Activated CD8-positive, alpha-beta memory T cell treated with anti-CD3 and anti-CD28 coated beads, Interleukin-2, amount 50 U/mL, for 48 hours (primary cell): ENCODE data around the gene BLACAT1.

Source experiments
- DNase-seq: peaks from one replicate; pipeline ENCODE4 v3.0.0-alpha.2; 2020

The BLACAT1 gene

DNA sequence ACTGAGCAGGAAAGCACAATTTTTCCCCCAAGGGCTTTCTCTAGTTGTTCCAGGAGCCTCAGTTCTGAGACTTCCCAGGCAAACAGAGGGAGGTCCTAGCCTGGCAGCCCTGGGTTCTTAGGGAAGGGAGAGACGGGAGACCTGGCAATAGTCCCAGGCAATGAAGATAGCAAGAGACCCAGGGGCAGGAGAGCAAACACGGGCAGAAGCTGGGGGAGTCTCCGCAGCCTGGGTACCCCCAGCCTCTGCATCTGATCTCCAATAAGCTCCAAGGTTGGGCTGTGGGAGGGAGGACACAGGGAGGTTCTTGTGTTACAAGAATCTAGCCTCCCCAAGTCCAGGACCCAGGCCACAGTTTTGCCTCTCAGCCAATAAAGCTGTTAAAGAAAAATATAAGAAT, 2.4 kb downstream of the BLACAT1 start:
- DNase-seq, result no peak

DNA sequence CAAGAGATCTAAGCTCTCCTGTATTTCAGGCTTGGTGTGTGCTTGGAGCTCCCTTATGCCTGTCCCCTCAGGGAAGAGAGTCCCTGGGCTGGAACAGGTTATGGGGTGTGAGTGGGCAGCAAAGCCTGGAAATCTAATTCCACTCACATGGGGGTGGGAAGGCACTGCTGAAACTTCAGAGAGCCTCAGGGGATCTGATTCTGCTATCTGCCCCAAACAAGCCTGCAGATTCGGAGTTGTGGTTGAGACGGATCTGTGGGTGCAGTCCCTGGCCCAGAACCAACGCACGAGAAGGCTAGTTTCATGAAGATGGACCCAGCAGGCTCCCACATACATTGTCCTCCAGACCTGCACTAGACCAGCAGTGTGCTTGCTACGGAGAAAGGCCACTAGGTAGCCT, 2.9 kb downstream of the BLACAT1 start:
- no peak for DNase-seq

DNA sequence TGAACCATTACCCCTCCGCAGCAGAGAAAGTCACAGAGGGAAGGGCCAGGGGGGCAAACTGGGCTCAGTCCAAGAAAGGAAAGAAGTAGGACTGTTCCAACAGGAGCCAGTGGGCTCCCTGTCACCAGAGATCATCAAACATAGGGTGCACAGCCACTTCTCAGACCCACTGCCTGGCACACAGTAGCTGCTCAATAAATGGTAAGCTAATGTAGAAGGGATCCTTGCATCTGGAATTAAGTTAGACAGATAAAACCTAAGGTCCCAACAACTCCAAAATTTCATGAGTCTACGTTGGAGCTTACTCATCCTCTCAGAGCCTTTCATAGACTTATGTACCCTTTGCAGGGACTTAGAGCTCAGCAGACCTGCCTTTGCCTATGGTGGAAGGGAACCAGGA, 3.5 kb downstream of the BLACAT1 start:
- no peak for DNase-seq

DNA sequence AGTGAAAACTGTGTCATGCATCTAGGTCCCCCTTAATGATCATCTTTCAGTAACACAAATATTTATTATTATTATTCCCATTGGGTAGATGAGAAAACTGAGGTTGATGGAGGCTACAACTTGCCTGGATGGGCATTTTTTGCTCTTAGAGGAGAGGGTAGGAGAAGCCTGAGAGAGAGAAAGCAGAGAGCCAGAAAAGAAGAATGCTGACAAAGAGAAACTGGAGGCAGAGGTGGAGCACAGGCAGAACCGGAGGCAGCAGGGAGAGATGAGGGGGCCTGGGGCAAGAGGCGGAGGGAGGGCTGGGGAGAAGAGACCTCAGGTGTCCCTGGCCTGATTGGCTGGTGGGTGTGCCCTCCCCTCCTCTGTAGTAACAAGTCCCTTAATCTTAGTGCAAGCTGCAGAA, 4.1 kb downstream of the BLACAT1 start:
- no peak for DNase-seq

DNA sequence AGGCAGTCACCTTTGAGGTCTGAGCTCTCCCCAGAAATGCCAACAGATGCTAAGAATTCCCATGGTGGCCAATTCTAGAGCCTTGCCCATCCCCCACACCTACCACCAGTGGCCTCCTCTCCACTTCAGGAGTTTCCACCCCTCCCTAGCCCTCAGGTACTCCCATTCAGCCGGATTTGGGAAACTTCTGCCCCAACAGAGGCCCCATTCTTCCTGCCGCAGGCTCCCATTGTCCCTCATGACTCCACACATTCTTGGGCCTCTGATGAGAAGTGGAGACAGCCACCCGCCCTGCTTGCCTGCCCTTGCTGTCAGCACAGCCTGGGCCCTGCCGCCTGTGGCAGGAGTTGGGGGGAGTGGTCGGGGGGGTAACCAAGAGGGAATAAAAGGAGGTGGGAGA, 4.6 kb downstream of the BLACAT1 start:
- DNase-seq, result no peak

DNA sequence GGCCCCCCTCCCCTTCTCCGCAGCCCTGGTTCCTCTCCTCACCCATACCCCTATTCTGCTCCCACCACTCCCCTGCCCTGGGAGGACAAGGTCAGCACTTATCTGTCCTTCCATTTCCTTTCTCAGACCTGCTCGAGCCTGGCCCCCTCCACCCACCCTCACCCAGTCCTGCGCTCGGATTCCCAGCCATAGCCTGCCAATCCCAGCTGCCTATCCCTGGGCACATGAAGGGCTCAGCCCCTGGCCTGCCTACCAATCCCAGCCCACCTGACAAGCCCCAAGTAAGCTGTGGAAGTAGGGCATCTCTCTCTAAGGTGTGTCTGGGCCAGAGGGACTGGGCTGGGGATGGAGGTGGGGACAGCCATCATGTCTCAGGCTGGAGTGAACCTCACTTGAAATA, 5.4 kb downstream of the BLACAT1 start:
- no peak for DNase-seq

DNA sequence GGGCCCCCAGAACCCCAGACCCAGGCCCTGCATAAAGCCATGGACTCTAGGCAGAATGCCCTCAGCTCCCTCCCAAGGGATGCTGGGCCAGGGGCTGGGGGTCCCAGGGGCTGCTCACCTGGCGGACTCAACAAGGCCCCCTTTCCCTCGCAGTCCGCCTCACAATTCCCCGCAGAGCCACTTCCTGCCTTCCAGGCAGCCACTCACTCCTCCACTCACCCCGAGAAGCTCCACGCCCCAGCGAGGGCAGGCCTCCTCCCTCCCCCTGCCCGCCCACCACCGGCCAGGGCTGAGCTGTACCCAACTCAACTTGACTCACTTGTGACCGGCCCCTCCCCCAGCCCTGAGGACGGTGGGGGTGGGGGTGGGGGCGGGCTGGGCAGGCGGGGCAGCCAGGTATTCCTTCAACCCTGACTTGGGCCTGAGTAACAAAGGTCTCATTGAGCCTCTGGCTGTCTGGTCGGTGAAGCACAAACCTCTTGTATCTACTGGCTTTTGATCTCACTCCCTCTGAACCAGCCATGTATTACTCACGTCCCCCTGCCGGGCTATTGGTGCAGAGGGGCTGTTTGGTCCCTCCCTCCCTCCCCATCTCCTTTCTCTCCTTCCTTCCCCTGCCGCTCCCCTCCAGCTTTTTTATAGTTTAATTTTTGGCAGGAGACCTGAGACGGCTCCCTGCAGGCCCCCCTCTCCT, 5.9 kb downstream of the BLACAT1 start:
- peak; percentile 68 for DNase-seq

DNA sequence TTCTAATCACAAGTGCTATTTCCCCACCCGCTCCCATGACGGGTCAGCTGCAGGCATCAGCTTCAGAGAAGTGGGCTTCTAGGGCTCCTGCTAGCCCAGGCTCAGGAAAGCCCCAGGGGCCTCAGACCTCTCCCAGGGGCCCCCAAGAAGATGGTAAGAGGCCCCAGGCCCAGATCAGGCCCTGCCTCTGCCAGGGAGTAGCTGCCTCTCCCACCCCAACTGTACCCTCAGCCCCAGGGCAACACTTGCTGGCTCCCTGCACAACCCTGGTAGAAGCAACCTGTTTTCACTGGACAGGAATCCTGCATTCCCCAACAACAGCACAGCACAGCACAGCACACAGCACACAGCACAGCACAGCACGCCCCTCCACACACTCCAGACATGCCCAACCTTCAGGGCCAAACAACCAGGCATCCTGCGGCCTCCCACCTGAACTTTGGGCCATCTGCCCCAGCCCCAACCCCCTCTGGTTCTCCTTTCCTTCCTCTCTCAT, 6.5 kb downstream of the BLACAT1 start:
- no peak for DNase-seq

DNA sequence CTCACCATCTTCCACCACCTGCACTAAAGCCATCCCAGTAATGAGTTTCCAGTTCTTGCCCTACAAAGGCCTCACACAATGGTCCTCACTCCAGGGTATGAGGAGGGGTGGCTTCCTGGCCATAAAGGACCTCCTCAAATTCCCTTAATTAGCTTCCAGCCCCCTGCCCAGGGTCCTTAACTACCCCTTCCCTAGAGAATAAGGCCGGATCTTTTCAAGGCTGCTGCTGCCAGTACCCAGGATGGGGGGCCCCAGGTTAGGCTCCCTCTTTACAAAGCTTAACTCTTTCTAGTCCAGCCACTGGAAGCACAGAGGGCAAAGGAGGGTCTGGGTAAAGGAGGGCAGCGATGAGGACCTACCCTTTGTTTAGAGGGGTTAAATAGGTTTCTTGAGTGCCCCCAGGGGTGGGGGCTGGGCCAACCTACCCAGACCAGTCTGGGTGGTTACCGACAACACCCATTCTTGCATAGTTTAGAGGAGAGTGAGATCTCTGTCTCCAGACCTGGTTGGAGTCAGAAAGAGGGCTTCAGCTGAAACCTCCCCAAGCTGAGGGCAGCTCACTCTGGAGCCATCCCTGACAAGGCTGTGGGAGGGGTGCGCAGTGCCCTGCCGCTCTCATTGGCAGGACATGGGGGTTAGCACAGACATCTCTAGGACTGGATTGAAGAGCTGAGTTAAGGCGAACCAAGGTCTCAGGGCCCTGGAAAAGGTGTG, 7.1 kb downstream of the BLACAT1 start:
- no peak for DNase-seq

DNA sequence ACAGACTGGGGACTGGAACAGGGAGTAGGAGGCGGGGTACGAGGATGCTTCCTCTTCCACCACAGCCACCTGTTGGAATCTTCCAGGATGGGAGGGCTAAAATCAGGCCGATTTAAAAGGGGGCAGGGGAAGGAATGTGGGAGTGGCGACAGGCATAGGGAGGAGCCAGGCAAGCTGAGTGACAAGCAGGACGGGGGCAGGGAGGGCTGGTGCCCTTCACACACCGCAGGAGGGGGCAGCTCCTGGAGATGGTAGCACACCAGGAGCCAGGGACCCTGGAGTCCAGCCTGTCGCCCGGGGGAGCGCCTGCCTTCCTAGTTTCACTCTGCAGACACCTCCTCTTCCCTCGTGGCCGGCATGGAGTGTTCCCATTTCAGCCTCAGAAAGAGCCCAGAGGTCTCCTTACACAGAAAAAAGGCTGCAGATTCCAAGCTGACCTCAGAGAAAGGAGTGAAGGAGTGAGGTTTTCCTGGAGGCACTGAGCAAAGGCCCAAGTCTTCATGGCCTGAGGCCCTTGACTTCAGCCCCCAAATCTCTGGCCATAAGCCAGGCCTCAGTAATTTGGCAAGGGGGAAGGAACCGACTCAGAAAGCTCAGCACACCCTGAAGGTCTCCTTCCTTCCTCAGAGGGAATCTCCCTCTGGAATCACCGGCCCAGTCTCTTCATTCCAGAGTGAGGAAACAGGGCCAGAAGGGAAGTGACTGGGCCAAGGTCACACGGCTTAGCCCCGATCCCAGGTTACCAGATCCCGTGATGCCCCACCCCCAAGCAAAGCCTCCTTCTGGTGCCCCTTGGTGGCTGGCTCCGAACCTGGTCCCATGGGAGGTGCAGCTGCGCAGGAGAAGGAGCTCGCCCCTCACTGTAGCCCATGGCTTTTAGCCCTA, 8.1 kb downstream of the BLACAT1 start:
- DNase-seq, result no peak

DNA sequence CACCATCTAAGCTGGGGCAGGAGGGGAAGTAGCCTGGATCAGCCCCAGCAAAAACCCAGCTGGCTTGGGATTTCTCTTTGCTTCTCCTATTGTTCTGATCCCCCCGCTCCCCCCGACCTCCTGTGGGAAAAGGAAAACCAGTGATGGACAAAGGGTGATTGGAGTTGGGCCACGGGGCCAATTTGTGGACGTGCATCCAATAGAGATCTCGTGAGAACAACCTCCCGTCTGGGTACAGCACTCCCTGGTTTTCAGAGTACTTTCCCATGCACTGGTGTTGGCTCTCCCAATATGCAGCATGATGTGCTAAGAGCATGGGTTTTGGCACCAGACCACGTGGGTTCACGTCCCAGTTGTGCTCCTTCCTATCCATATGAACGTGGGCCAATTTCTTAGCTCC, 9.0 kb downstream of the BLACAT1 start:
- DNase-seq, result no peak

DNA sequence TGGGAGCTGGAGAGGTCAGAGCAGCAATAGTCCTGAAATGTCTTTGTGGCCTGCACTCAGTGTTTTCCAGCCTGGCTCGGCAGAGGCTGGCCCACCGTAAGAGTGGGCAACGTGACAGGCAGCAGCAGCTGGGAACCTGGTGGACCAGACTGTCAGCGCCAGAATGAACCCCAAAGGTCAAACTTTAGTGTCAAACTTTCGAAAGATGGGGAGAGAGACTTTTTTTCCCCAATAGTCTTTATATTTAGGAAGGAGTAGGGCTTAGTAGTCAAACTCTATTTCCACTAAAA, 10.3 kb downstream of the BLACAT1 start:
- DNase-seq, result no peak

DNA sequence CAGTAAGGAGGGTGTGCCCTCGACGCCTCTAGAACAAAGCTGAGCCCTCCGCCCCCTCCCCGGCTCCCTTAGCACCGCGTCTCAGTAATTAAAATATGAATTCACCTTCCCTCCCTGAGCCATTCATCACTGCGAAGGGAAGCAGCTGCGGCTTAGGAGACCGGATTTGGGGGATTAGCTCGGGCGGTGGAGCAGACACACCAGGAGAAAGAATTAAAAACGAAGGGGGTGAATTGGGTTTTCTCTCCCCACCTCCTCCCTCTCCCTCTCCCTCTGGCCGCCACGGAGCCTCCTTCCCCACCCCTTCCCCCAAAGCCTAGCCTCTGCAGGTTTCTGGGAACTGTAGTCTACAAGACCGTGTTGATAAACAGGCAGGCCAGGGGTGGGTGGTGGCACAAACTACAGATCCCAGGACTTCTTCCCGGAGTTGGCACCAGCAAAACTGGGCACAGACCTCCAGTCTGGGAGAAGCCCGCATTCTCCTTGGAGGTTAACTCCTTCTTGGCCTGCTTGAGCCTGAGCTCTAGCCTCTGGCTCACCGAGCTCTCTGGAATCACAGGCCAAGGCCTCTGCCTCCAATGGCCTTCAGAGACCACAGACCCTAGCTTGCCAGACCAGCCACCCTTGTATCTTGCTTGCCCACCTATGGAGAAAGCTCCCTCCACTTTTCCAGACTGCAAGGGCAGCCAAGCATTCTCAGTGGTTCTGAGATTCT, 10.8 kb downstream of the BLACAT1 start:
- DNase-seq, result no peak

DNA sequence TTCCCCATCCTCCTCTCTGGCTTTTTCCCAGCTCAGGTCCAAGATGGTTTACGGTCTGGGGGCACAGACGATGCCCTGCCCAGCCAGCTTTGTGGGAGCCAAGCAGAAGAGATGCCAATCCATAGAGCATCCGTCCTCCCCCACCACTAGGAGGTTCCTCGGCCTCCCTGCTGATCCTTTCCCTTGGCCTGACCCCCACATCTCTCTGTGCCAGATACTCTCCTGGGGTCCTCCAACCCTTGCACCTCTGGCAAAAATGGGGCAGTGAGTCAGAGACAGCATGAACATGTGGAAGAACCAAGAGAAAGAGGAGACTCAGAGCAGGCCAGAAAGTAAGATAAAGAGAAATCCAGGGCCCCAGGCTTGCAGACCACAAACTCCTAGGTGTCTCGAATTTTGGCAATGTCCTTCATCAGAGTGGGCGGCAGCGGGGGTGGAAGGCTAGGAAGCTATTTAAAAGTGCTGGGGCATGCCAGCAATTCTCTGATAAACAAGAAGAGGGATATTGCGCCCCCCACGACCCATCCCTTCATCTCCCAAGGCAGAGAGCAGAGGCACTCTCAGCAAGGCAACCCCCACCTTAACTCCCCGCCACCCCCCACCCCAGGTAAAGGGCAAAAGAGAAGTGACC, 11.4 kb downstream of the BLACAT1 start:
- no peak for DNase-seq

DNA sequence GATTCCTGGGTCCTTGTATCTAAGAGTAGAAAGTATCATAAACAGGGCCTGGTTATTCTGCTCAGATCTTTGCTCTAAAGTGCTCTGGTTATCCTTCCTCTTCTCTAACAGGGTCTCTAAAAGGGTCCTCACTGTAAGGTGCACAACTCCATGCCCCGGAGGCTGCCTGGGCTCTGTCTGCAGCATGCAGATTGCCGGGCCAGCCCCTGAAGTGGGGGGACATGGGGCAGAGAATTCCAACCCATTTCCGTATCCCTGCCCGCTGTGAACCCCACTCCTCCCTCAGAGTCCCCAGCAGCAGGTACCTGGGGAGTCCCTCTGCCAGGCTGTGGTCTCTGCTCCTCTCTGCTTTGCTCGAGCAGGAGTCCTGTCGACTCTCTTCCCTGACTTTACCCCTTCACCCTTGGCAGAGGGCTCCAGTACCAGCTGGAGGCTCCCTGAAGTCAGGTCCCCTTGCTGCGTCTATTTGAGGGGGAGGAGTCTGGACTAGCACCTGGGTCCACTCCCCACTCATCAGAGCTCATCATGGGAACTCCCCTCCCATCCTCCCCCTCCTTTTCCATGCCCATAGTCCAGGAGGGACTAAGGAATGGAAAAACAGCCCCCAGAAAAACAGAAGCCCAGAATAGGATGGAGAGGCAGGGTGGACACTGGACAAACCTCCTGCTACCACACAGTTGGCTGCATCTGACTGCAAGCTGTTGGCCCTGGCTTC, 12.1 kb downstream of the BLACAT1 start:
- no peak for DNase-seq

DNA sequence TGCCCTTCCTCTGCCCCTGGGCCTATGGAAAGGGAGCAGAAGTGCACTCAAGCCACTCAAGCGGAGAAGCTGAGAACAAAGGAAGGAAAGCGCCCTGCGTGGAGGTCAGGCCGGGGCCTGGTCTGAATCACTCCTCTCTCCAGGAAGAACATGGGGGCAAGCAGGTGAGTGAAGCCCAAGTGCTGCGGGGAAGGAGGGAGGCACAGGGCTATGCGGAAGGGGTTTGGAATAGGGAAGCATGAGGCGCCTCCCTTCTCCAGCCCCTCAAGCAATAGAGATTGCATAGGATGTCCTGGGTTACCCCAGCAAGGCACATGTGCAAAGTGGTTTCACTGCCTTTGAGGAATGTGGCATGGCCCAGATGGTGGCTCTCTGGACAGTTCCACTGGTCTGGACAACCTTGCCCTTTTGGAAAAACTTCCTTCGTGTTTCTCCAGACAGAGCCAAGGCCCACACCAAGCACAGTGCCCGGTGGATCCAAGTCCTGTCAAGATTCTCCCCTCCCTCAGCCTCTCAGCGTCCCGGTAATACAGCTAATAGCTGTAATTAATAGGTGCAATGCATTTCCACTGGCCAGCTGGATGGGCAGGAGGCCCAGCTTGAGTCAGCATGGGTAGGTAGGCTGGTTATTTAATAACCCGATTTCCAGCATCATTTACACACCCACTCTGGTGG, 13.7 kb downstream of the BLACAT1 start:
- no peak for DNase-seq

DNA sequence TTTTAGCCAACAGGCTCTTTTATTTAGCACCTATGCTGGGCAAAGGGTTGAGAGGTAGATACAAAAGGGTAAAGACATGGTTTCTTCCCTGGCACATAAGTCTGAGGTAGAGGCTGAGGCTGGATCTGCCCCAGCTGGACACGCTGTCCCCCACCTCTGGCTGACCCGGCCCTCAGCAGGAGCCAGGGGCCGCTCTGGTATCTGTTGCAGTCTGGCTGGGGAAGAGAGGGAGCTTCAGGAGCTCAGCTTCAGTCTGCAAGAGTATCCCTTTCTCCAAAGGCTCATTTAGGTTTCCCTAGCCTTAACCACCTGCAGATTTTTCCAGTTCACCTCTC, 14.2 kb downstream of the BLACAT1 start:
- no peak for DNase-seq

DNA sequence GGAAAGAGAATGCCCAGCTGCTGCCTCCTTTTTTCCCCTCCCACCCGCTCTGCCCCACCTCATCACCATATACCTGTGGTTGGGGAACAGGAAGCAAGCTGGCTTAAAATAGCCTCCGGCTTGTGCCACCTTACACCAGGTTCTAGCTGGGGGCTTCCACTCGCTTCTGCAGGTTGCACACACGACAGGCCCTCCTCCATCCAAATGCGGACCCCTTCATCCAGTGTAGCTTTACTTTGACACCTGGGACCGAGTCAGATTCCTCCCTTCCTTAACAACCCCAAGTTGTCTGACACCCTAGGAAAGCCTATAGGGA, 14.6 kb downstream of the BLACAT1 start:
- no peak for DNase-seq

DNA sequence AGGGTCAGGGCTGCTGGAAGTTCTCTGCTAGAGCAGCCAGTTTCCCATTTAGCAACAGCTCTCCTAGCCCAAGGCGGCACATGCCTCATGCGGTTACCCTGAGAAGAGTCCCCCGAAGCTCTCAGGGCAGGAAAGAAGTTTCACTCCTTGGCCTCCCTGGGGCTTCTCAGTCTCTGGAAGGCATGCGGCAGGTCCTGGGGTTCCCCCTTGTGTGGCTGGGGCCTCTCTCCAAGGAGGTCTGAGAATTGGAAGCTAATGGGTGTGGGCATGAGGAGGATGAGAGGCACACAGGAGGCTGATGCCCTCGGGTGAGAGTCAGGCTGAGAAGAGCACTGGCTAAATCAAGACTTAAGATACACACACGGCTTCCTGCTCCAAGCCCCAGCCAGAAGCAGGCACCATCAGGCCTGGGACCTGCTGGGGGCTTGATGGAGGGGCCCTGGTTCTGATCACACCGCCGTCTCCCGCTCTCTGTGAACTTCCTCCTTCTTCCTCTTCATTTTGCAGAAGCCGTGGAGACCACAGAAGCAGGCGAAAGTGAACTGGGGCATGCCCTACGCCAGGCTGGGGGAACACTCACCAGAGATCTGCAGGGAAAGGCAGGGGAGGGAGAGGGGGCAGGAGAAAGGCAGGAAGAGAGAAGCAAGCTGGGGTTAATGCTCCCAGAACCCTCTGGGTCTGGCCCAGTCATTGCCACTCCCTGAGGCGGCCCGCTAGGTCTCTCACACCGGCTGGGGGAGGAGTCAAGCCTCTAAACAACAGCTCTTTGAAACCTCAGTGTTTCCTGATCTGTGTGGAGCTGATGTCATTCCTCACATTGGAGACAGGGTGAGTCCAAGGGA, 15.1 kb downstream of the BLACAT1 start:
- DNase-seq, result peak; percentile 75

DNA sequence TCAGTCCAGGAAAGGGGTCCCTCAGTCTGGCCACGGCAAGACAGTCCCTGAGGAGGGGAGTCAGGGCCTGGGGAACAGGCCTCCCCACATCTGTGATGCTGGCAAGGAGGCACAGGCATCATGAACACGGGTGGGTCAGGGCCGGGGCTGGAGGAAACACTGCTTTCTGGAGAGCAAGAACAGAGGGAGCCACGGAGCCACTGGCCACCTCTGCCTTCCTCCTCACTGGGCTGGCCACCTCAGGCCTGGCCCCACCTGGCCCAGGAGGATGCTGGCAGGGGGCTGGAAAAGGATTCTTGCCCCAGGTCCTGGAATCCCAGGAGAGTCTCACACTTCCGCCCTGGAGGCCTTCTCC, 15.7 kb downstream of the BLACAT1 start:
- no peak for DNase-seq
